GM10847 (cell line): ENCODE measurements around the gene NFATC4.

Experiments
- POLR2A ChIP-seq: IDR thresholded peaks from 2 replicates; pipeline ENCODE4 v1.6.1; 2011; ENCODE audit not compliant: insufficient read length; ENCODE audit errors: extremely low read depth

Gene NFATC4

GRCh38 chr14:24401810-24402702 lies 34.1 kb downstream of the NFATC4 start:
- TF ChIP-seq POLR2A: no peak

- no peak for TF ChIP-seq POLR2A
These were observed 35.5 kb downstream of the NFATC4 start for GRCh38 chr14:24403294-24403998.

- no peak for TF ChIP-seq POLR2A
These were observed 36.8 kb downstream of the NFATC4 start for GRCh38 chr14:24404814-24405213.

GRCh38 chr14:24406416-24406815 lies 38.4 kb downstream of the NFATC4 start:
- no peak for TF ChIP-seq POLR2A

- no peak for TF ChIP-seq POLR2A
These were observed 39.8 kb downstream of the NFATC4 start for GRCh38 chr14:24407608-24408325.

- no peak for TF ChIP-seq POLR2A
These were observed 40.8 kb downstream of the NFATC4 start for GRCh38 chr14:24408764-24409163.

- no peak for TF ChIP-seq POLR2A
These were observed 41.2 kb downstream of the NFATC4 start for GRCh38 chr14:24409192-24409591.

- no peak for TF ChIP-seq POLR2A
These were observed 42.0 kb downstream of the NFATC4 start for GRCh38 chr14:24409956-24410355.

GRCh38 chr14:24411443-24412389 lies 43.7 kb downstream of the NFATC4 start:
- no peak for TF ChIP-seq POLR2A

- no peak for TF ChIP-seq POLR2A
These were observed 46.1 kb downstream of the NFATC4 start for GRCh38 chr14:24414077-24414476.

GRCh38 chr14:24414732-24415420 lies 46.9 kb downstream of the NFATC4 start:
- no peak for TF ChIP-seq POLR2A

GRCh38 chr14:24415421-24416253 lies 47.7 kb downstream of the NFATC4 start:
- TF ChIP-seq POLR2A: no peak

GRCh38 chr14:24416254-24416931 lies 48.4 kb downstream of the NFATC4 start:
- TF ChIP-seq POLR2A: no peak
